HepG2 (cell line): Measurements from ENCODE around the gene NME4. TPM values are rescaled to one million over a fixed set of nuclear protein-coding genes. Genes with fewer than 3 reads are reported as not detected.

ENCODE experiments used
- ARNT2 ChIP-seq: sonication (generic); formaldehyde crosslinking; IDR thresholded peaks from 2 replicates; pipeline ENCODE4 v1.8.0; 2022; ENCODE audit warnings: mild to moderate bottlenecking, low read depth, missing genetic modification reagents, moderate library complexity
- BRF2 ChIP-seq: sonication (generic); formaldehyde crosslinking; IDR thresholded peaks from 2 replicates; pipeline ENCODE4 v1.8.1; 2022; ENCODE audit warnings: mild to moderate bottlenecking, missing genetic modification reagents
- EEA1 ChIP-seq: sonication (generic); formaldehyde crosslinking; IDR thresholded peaks from 2 replicates; pipeline ENCODE4 v1.5.1; 2020; ENCODE audit warnings: mild to moderate bottlenecking, missing genetic modification reagents, borderline replicate concordance
- FOXC1 ChIP-seq: sonication (generic); formaldehyde crosslinking; IDR thresholded peaks from 2 replicates; pipeline ENCODE4 v1.8.0; 2022; ENCODE audit warnings: mild to moderate bottlenecking, missing genetic modification reagents, borderline replicate concordance
- GATAD1 ChIP-seq: IDR thresholded peaks from 2 replicates; pipeline ENCODE4 v1.6.1; 2016; ENCODE audit warnings: missing genetic modification reagents, missing compliant biosample characterization
- HDAC1 ChIP-seq: sonication (generic); formaldehyde crosslinking; IDR thresholded peaks from 2 replicates; pipeline ENCODE4 v1.5.1; 2020; ENCODE audit warnings: mild to moderate bottlenecking, missing genetic modification reagents
- HNF4G ChIP-seq, 2 experiments: sonication (generic) in 1 of 2; formaldehyde crosslinking in 1 of 2; IDR thresholded peaks; 2 replicates each; pipeline versions ENCODE4 v1.4.0 to v1.6.1; 2011 to 2020; ENCODE audit warnings: borderline replicate concordance in 2 of 2, low read depth in 2 of 2, mild to moderate bottlenecking in 2 of 2, low read length in 1 of 2, missing genetic modification reagents in 1 of 2, moderate library complexity in 1 of 2
- KDM2A ChIP-seq: sonication (generic); formaldehyde crosslinking; IDR thresholded peaks from 2 replicates; pipeline ENCODE4 v1.4.0; 2020; ENCODE audit warnings: low read depth, missing genetic modification reagents, borderline replicate concordance
- KDM5B ChIP-seq: sonication (generic); formaldehyde crosslinking; IDR thresholded peaks from 2 replicates; pipeline ENCODE4 v1.4.0; 2020; ENCODE audit warnings: missing genetic modification reagents, mild to moderate bottlenecking, borderline replicate concordance
- MBNL3 ChIP-seq: fragments of 250-450 bp; sonication (Bioruptor Pico); conservative IDR thresholded peaks from 2 replicates; pipeline ENCODE4 v1.8.0; 2022; ENCODE audit warnings: mild to moderate bottlenecking, inconsistent platforms
- RAD21 ChIP-seq: fragments of 450-650 bp; formaldehyde crosslinking; IDR thresholded peaks from 2 replicates; pipeline ENCODE4 v1.5.0; 2020; ENCODE audit warnings: mild to moderate bottlenecking
- RELA ChIP-seq: sonication (generic); formaldehyde crosslinking; IDR thresholded peaks from 2 replicates; pipeline ENCODE4 v1.4.0; 2020; ENCODE audit warnings: missing genetic modification reagents
- SMYD3 ChIP-seq: sonication (generic); formaldehyde crosslinking; IDR thresholded peaks from 2 replicates; pipeline ENCODE4 v1.8.1; 2023; ENCODE audit warnings: mild to moderate bottlenecking, missing genetic modification reagents
- SRY ChIP-seq: sonication (generic); formaldehyde crosslinking; IDR thresholded peaks from 2 replicates; pipeline ENCODE4 v1.8.0; 2022; ENCODE audit warnings: mild to moderate bottlenecking, missing genetic modification reagents
- STAG1 ChIP-seq: sonication (generic); formaldehyde crosslinking; IDR thresholded peaks from 2 replicates; pipeline ENCODE4 v1.4.0; 2020; ENCODE audit warnings: missing genetic modification reagents
- ZBTB26 ChIP-seq: IDR thresholded peaks from 2 replicates; pipeline ENCODE4 v1.6.1; 2016; ENCODE audit warnings: missing compliant biosample characterization, missing genetic modification reagents, borderline replicate concordance
- ZGPAT ChIP-seq: IDR thresholded peaks from 2 replicates; pipeline ENCODE4 v1.6.1; 2016; ENCODE audit warnings: mild to moderate bottlenecking
- ZMAT3 ChIP-seq: sonication (generic); formaldehyde crosslinking; conservative IDR thresholded peaks from 2 replicates; pipeline ENCODE4 v1.7.0; 2021; ENCODE audit warnings: missing genetic modification reagents
- ZNF143 ChIP-seq: sonication (generic); formaldehyde crosslinking; IDR thresholded peaks from 2 replicates; pipeline ENCODE4 v1.4.0; 2020; ENCODE audit warnings: missing genetic modification reagents
- ZNF235 ChIP-seq: sonication (generic); formaldehyde crosslinking; IDR thresholded peaks from 2 replicates; pipeline ENCODE4 v1.8.1; 2023; ENCODE audit warnings: mild to moderate bottlenecking, missing genetic modification reagents, borderline replicate concordance
- ZNF264 ChIP-seq: sonication (generic); formaldehyde crosslinking; IDR thresholded peaks from 2 replicates; pipeline ENCODE4 v1.4.0; 2020; ENCODE audit warnings: missing genetic modification reagents
- ZNF746 ChIP-seq: sonication (generic); formaldehyde crosslinking; IDR thresholded peaks from 2 replicates; pipeline ENCODE4 v1.8.0; 2022; ENCODE audit warnings: mild to moderate bottlenecking, missing genetic modification reagents
- ZNF776 ChIP-seq: sonication (generic); formaldehyde crosslinking; IDR thresholded peaks from 2 replicates; pipeline ENCODE4 v1.4.0; 2020; ENCODE audit warnings: mild to moderate bottlenecking, missing genetic modification reagents
- ZNF850 ChIP-seq: sonication (generic); formaldehyde crosslinking; conservative IDR thresholded peaks from 2 replicates; pipeline ENCODE4 v1.9.0; 2021; ENCODE audit warnings: mild to moderate bottlenecking, missing genetic modification reagents
- polyA plus RNA-seq, 8 experiments: library from polyadenylated mRNA; depleted of rRNA in 3 of 8; stranded (reverse) in 7 of 8; unstranded in 1 of 8; fragments of >200 nt; fragmentation: Illumina TruSeq in 4 of 8; extraction: Trizol in 4 of 8; gene quantifications; 2 replicates each; pipeline versions ENCODE4 v1.2.1 to v1.2.3, GENCODE V29; 2011 to 2016; ENCODE audit warnings: low read depth in 4 of 8, missing spikeins in 1 of 8, mixed read lengths in 1 of 8; ENCODE audit not compliant: insufficient read depth in 1 of 8
- total RNA-seq, 5 experiments: library from RNA; depleted of rRNA; stranded (reverse); fragments of >200 nt; fragmentation: Illumina TruSeq; extraction: Trizol; gene quantifications; 2 replicates each; pipeline ENCODE4 v1.2.3, GENCODE V29; 2016; ENCODE audit warnings: low read depth in 1 of 5

Gene NME4
- total and polyA plus RNA-seq, 2 of the 13 experiments (the other 11 are each of a cell fraction or from before 2014, with no cell fraction given): 121 to 263 TPM

GRCh38 chr16:401468-402348, 4.7 kb downstream of the NME4 start, which contains the start of gene DECR2 (continued):
- TF ChIP-seq BRF2: peak; percentile 64; the same call in 1 of the 2 replicates
- peak; percentile 8; the same call in 1 of the 2 replicates for TF ChIP-seq HNF4G (IDR thresholded peaks at IDR 0.05; ENCODE audit: borderline replicate concordance, low read depth, low read length)
- no peak for TF ChIP-seq HNF4G (CRISPR knock-in tag; IDR thresholded peaks at IDR 0.05; ENCODE audit: borderline replicate concordance, low read depth)
- peak; percentile 59; the same call in 1 of the 2 replicates for TF ChIP-seq SRY (CRISPR knock-in tag)
- peak; percentile 77 for TF ChIP-seq RAD21 (CRISPR knock-in tag)
- TF ChIP-seq STAG1 (CRISPR knock-in tag): peak; percentile 40
- TF ChIP-seq EEA1 (CRISPR knock-in tag): peak; percentile 10; the same call in 1 of the 2 replicates
- peak; percentile 81 for TF ChIP-seq ARNT2 (CRISPR knock-in tag)
- TF ChIP-seq GATAD1: peak; percentile 43
- peak; percentile 78 for TF ChIP-seq ZNF776 (CRISPR knock-in tag)
- 0 out of 2 replicates have a peak, but pooled peaks have one; percentile 45 for TF ChIP-seq ZNF850 (CRISPR knock-in tag)
- TF ChIP-seq KDM2A (CRISPR knock-in tag): peak; percentile 98
- peak; percentile 38; the same call in 1 of the 2 replicates for TF ChIP-seq ZBTB26
- peak; percentile 65 for TF ChIP-seq ZNF746
- no peak for TF ChIP-seq MBNL3 (CRISPR knock-in tag)
- TF ChIP-seq FOXC1 (CRISPR knock-in tag): peak; percentile 15; the same call in 1 of the 2 replicates
- TF ChIP-seq ZMAT3 (CRISPR knock-in tag): peak; percentile 33
- peak; percentile 71 for TF ChIP-seq ZNF143 (CRISPR knock-in tag)
- peak; percentile 59; the same call in 1 of the 2 replicates for TF ChIP-seq ZNF235 (CRISPR knock-in tag)
- 0 out of 2 replicates have a peak, but pooled peaks have one; percentile 31 for TF ChIP-seq RELA
- TF ChIP-seq ZNF264 (CRISPR knock-in tag): 0 out of 2 replicates have a peak, but pooled peaks have one; percentile 47
- peak; percentile 73 for TF ChIP-seq KDM5B (CRISPR knock-in tag)
- TF ChIP-seq ZGPAT (CRISPR knock-in tag): peak; percentile 71; the same call in 1 of the 2 replicates
- TF ChIP-seq HDAC1 (CRISPR knock-in tag): peak; percentile 64
- TF ChIP-seq SMYD3 (CRISPR knock-in tag): 0 out of 2 replicates have a peak, but pooled peaks have one; percentile 30
